Measurements from ENCODE around the gene TLN1. TPM values are rescaled to one million over a fixed set of nuclear protein-coding genes. Genes with fewer than 3 reads are reported as not detected.

Gene TLN1
- total RNA-seq, 3 donors from 2014 or later (not counting 1 experiment from before 2014, with no cell fraction given): 509 to 552 (median 528) TPM

DNA sequence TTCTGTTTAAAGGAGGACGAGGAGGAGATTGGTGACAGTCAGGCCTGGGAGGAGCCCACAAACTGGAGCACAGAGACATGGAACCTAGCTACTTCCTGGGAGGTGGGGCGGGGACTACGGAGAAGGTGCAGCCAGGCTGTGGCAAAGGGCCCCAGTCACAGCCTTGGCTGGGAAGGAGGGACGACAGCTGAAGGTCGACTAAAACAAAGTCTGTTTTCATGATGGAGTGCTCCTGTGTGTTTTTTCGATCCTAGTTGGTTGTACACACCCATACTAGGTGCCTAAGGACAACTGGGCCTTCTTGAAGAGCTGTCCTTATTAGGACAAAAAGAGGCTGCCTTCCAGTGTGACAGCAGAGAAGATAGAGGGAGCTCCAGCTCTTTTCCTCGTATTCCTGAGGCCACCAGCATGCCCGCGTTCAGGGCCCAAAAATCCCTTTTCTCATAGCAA is 71.0 kb downstream of the TLN1 start:
- H3K4me3 Mint-ChIP-seq: peak overlapping the region; percentile 37
- H3K27me3 Mint-ChIP-seq (ENCODE audit: low read depth in 2 of 2): peaks cover 3 to 8% of the 10 kb centered on the region in 2 donors
- no peaks in the 10 kb centered on the region for H3K9me3 ChIP-seq (ENCODE audit: control insufficient read depth, insufficient read depth, low read length)
- H3K27ac Mint-ChIP-seq: peak overlapping the region; percentile 94 to 95
- WGBS (ENCODE audit: insufficient coverage): 76% methylated on average over 9 of the region's 9 CpGs
- peaks cover 77 to 94% of the 10 kb centered on the region in 2 donors for H3K4me1 Mint-ChIP-seq
- no peaks in the 10 kb centered on the region for H3K9me3 Mint-ChIP-seq
- H3K4me3 ChIP-seq (ENCODE audit: low read length): no peak overlapping the region
- intact Hi-C loops (cut with micrococcal nuclease): no loop called here
- DNase-seq (no peak), ATAC-seq (no peak)
- peaks cover 13% of the 10 kb centered on the region for H3K36me3 ChIP-seq (ENCODE audit: control insufficient read depth, insufficient read depth, low read length)
- peak overlapping the region; percentile 82 for H3K27ac ChIP-seq (ENCODE audit: low read length)
- H3K27me3 ChIP-seq (ENCODE audit: control insufficient read depth, insufficient read depth, low read length): no peaks in the 10 kb centered on the region
- TF ChIP-seq, protein P1, sequence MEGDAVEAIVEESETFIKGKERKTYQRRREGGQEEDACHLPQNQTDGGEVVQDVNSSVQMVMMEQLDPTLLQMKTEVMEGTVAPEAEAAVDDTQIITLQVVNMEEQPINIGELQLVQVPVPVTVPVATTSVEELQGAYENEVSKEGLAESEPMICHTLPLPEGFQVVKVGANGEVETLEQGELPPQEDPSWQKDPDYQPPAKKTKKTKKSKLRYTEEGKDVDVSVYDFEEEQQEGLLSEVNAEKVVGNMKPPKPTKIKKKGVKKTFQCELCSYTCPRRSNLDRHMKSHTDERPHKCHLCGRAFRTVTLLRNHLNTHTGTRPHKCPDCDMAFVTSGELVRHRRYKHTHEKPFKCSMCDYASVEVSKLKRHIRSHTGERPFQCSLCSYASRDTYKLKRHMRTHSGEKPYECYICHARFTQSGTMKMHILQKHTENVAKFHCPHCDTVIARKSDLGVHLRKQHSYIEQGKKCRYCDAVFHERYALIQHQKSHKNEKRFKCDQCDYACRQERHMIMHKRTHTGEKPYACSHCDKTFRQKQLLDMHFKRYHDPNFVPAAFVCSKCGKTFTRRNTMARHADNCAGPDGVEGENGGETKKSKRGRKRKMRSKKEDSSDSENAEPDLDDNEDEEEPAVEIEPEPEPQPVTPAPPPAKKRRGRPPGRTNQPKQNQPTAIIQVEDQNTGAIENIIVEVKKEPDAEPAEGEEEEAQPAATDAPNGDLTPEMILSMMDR (IDR thresholded peaks at IDR 0.05): no peak
- H3K4me1 ChIP-seq (ENCODE audit: control insufficient read depth, insufficient read depth, low read length): peaks cover 89% of the 10 kb centered on the region
- peaks cover 6% of the 10 kb centered on the region for H3K36me3 Mint-ChIP-seq

DNA sequence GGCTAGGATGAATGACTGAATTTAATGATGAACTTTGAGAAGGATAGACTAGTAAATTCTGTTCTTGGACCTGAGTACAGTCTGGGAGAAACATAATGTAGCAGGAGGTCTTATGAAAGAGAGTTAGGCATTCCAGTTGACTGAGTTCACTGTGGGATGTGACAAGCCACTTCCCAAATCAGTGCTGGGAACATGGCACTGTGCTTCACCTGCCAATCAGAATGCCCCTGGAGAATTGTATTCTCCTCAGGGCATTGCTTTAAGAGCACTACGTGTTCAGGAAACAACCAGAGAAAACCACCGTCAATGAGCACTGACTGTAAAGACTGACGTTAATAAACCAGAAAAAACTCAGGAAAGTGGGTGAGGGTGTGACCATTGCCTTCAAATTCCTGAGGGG is 72.7 kb downstream of the TLN1 start:
- H3K27ac Mint-ChIP-seq: peak overlapping the region; percentile 95 to 100
- H3K4me3 ChIP-seq (ENCODE audit: low read length): peak overlapping the region; percentile 82
- intact Hi-C loops (cut with micrococcal nuclease): loop anchor here (2.0 kb wide), 2 partner anchors 43 to 73 kb away; partner anchors contain the start of genes CREB3 and TLN1
- 20% methylated on average over 3 of the region's 3 CpGs for WGBS (ENCODE audit: insufficient coverage)
- peaks cover 79% of the 10 kb centered on the region for H3K4me1 ChIP-seq (ENCODE audit: control insufficient read depth, insufficient read depth, low read length)
- peaks cover 13% of the 10 kb centered on the region for H3K36me3 ChIP-seq (ENCODE audit: control insufficient read depth, insufficient read depth, low read length)
- TF ChIP-seq, protein P1 (IDR thresholded peaks at IDR 0.05): no peak
- peaks cover 72 to 84% of the 10 kb centered on the region in 2 donors for H3K4me1 Mint-ChIP-seq
- no peaks in the 10 kb centered on the region for H3K9me3 Mint-ChIP-seq
- ATAC-seq (no peak), DNase-seq (peak in 1 of 2 donors; percentile 46)
- peak overlapping the region; percentile 97 for H3K4me3 Mint-ChIP-seq
- H3K27me3 ChIP-seq (ENCODE audit: control insufficient read depth, insufficient read depth, low read length): no peaks in the 10 kb centered on the region
- H3K36me3 Mint-ChIP-seq: peaks cover 6% of the 10 kb centered on the region
- peak overlapping the region; percentile 99 for H3K27ac ChIP-seq (ENCODE audit: low read length)
- H3K27me3 Mint-ChIP-seq (ENCODE audit: low read depth in 2 of 2): peaks cover 3 to 8% of the 10 kb centered on the region in 2 donors
- no peaks in the 10 kb centered on the region for H3K9me3 ChIP-seq (ENCODE audit: control insufficient read depth, insufficient read depth, low read length)

DNA sequence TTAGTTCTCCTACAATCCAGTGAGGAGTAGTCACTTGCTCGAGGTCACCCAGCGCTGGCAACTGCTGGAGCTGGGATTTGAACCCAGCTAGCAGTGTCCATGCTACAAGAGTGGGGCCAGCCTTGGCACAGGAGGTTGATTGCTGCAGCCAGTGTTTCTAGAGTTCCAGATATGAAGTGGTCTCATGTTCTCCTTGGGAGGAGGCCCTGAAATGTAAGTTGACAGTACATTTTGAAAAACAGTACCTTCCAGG is 73.1 kb downstream of the TLN1 start:
- H3K27me3 Mint-ChIP-seq (ENCODE audit: low read depth in 2 of 2): peaks cover 3 to 8% of the 10 kb centered on the region in 2 donors
- Histone ChIP-seq H3K36me3 (ENCODE audit: control insufficient read depth, insufficient read depth, low read length) (peaks cover 13% of the 10 kb centered on the region), H3K27me3 (ENCODE audit: control insufficient read depth, insufficient read depth, low read length) (no peaks in the 10 kb centered on the region), H3K4me1 (ENCODE audit: control insufficient read depth, insufficient read depth, low read length) (peaks cover 75% of the 10 kb centered on the region), H3K9me3 (ENCODE audit: control insufficient read depth, insufficient read depth, low read length) (no peaks in the 10 kb centered on the region), H3K27ac (ENCODE audit: low read length) (peak overlapping the region; percentile 99), H3K4me3 (ENCODE audit: low read length) (peak overlapping the region; percentile 82)
- peaks cover 6% of the 10 kb centered on the region for H3K36me3 Mint-ChIP-seq
- DNase-seq: no peak
- H3K27ac Mint-ChIP-seq: peak overlapping the region; percentile 95 to 100
- intact Hi-C loops (cut with micrococcal nuclease): loop anchor here (1.0 to 2.0 kb wide), 5 partner anchors 37 to 156 kb away; partner anchors contain the start of genes CREB3, HINT2 and TLN1
- H3K4me1 Mint-ChIP-seq: peaks cover 68 to 79% of the 10 kb centered on the region in 2 donors
- 0% methylated on average over 2 of the region's 2 CpGs for whole genome bisulfite sequencing (ENCODE audit: insufficient coverage)
- TF ChIP-seq, protein P1 (IDR thresholded peaks at IDR 0.05): no peak
- no peaks in the 10 kb centered on the region for H3K9me3 Mint-ChIP-seq
- peak overlapping the region; percentile 97 for H3K4me3 Mint-ChIP-seq
- ATAC-seq: no peak

Measured in natural killer cell (primary cell).